Ovary (tissue), 9 donors: Measurements from ENCODE around the gene B4GALNT2. TPM values are rescaled to one million over a fixed set of nuclear protein-coding genes. Genes with fewer than 3 reads are reported as not detected.

Source experiments
- polyA plus RNA-seq, 2 donors: library from polyadenylated mRNA; stranded (reverse); fragments of 200-250 nt in 1 of 2; fragments of 350-450 nt in 1 of 2; fragmentation: Illumina TruSeq in 1 of 2; extraction: RNeasy Lipid Tissue Mini Kit (QIAGEN cat#74804) in 1 of 2; gene quantifications; one replicate each; pipeline ENCODE4 v1.2.3, GENCODE V29; 2013 to 2014
- total RNA-seq, 7 donors: library from RNA; depleted of rRNA in 2 of 7; stranded (reverse); fragments of >200 nt in 2 of 7; fragmentation: NEBNext Ultra II Directional in 3 of 7; extraction: Animal tissue kit (Norgen Biotek cat#: 25700) in 3 of 7; gene quantifications; one replicate each; pipeline versions ENCODE4 v1.1.0 to v1.2.4, GENCODE V29; 2016 to 2023
- donor health status: DM: no; HTN: no; CAD: no; lungs with moderate emphysema.
- donor health status: DM: no; HTN: no; CAD: no.
- donor health status: Bipolar disorder and iron deficiency.
- donor health status: DM: yes; HTN: yes; CAD: no.
- donor health status: DM: no; HTN: no; CAD: no.
- donor health status: DM: yes; HTN: yes; CAD: no.

B4GALNT2 gene
- total and polyA plus RNA-seq, 9 donors: under 0.01 to 0.03 (median 0.03) TPM; not detected in 5

Other genes with a start within 250 kb of the B4GALNT2 start
- 10 to 100 TPM; 42.8 to 69.8 (median 59.9) TPM for gene ATP5MC1, start 240.0 kb upstream of the B4GALNT2 start, total RNA-seq
- gene ATP5MC1, start 240.0 kb upstream of the B4GALNT2 start, polyA plus RNA-seq: 100 to 1,000 TPM; 105 to 198 TPM
- gene UBE2Z, start 224.4 kb upstream of the B4GALNT2 start, total RNA-seq: 10 to 100 TPM; 32.0 to 62.1 (median 58.2) TPM
- gene UBE2Z, start 224.4 kb upstream of the B4GALNT2 start, polyA plus RNA-seq: 10 to 100 TPM; 40.1 to 93.4 TPM
- gene SNF8, start 187.9 kb upstream of the B4GALNT2 start, total RNA-seq: 10 to 100 TPM; 41.0 to 94.2 (median 66.7) TPM
- gene SNF8, start 187.9 kb upstream of the B4GALNT2 start, polyA plus RNA-seq: 10 to 100 TPM; 65.0 to 73.1 TPM
- not detected for gene GIP, start 164.2 kb upstream of the B4GALNT2 start, total RNA-seq
- gene GIP, start 164.2 kb upstream of the B4GALNT2 start, polyA plus RNA-seq: not detected
- 1 to 10 TPM in 1 of 7 donors, not detected in 6; 1.0 TPM for gene IGF2BP1, start 135.4 kb upstream of the B4GALNT2 start, total RNA-seq
- under 1 TPM in 1 of 2 donors, not detected in 1; 0.12 TPM for gene IGF2BP1, start 135.4 kb upstream of the B4GALNT2 start, polyA plus RNA-seq
- 1 to 10 TPM in 6 of 7 donors, under 1 TPM in 1; 0.48 to 2.9 (median 1.5) TPM for gene GNGT2, start 77.8 kb downstream of the B4GALNT2 start, total RNA-seq
- 1 to 10 TPM; 2.6 to 4.6 TPM for gene GNGT2, start 77.8 kb downstream of the B4GALNT2 start, polyA plus RNA-seq
- gene ABI3, start 77.9 kb downstream of the B4GALNT2 start, total RNA-seq: 1 to 10 TPM; 2.3 to 6.7 (median 4.4) TPM
- 1 to 10 TPM; 3.5 to 4.6 TPM for gene ABI3, start 77.9 kb downstream of the B4GALNT2 start, polyA plus RNA-seq
- under 1 TPM in 3 of 7 donors, not detected in 4; 0.23 to 0.92 (median 0.26) TPM for gene PHOSPHO1, start 98.0 kb downstream of the B4GALNT2 start, total RNA-seq
- under 1 TPM in 1 of 2 donors, not detected in 1; 0.24 TPM for gene PHOSPHO1, start 98.0 kb downstream of the B4GALNT2 start, polyA plus RNA-seq
- 10 to 100 TPM; 26.0 to 60.9 (median 52.4) TPM for gene ZNF652, start 229.5 kb downstream of the B4GALNT2 start, total RNA-seq
- 10 to 100 TPM; 17.1 to 19.4 TPM for gene ZNF652, start 229.5 kb downstream of the B4GALNT2 start, polyA plus RNA-seq